Activated CD4-positive, alpha-beta T cell treated with anti-CD3 and anti-CD28 coated beads, Interleukin-2, amount 50 U/mL, for 1 hour (primary cell): Measurements from ENCODE around the gene GNAS-AS1.
"Not testable (repeated sequence)": the region's sequence is repeated elsewhere in the genome, so short reads cannot be mapped to it uniquely, and the experiment has no call there.

Experiments used
- DNase-seq: peaks from one replicate; pipeline ENCODE4 v3.0.0-alpha.2; 2020

The GNAS-AS1 gene

GRCh38 chr20:58833921-58834320 is 16.8 kb downstream of the GNAS-AS1 start:
- DNase-seq = no peak

GRCh38 chr20:58832457-58832856 is 18.2 kb downstream of the GNAS-AS1 start:
- DNase-seq = no peak

GRCh38 chr20:58829531-58829941 is 21.2 kb downstream of the GNAS-AS1 start:
- no peak for DNase-seq

GRCh38 chr20:58828804-58829203 is 21.9 kb downstream of the GNAS-AS1 start:
- not testable (repeated sequence) for DNase-seq

GRCh38 chr20:58828136-58828535 is 22.6 kb downstream of the GNAS-AS1 start:
- no peak for DNase-seq

- DNase-seq = no peak
These were observed 24.4 kb downstream of the GNAS-AS1 start for GRCh38 chr20:58826271-58826670.

GRCh38 chr20:58825450-58825849 is 25.3 kb downstream of the GNAS-AS1 start:
- DNase-seq = no peak

- no peak for DNase-seq
These were observed 25.9 kb downstream of the GNAS-AS1 start for GRCh38 chr20:58824843-58825242.

GRCh38 chr20:58822748-58823730 is 27.7 kb downstream of the GNAS-AS1 start:
- no peak for DNase-seq

- no peak for DNase-seq
These were observed 28.6 kb downstream of the GNAS-AS1 start for GRCh38 chr20:58822149-58822548.

- DNase-seq = not testable (repeated sequence)
These were observed 30.2 kb downstream of the GNAS-AS1 start for GRCh38 chr20:58820515-58820914.

GRCh38 chr20:58819921-58820320 is 30.8 kb downstream of the GNAS-AS1 start:
- no peak for DNase-seq

GRCh38 chr20:58818586-58819285 is 32.0 kb downstream of the GNAS-AS1 start:
- DNase-seq = no peak

GRCh38 chr20:58817748-58818147 is 33.0 kb downstream of the GNAS-AS1 start:
- no peak for DNase-seq

- DNase-seq = no peak
These were observed 33.6 kb downstream of the GNAS-AS1 start for GRCh38 chr20:58816957-58817651.

- no peak for DNase-seq
These were observed 34.7 kb downstream of the GNAS-AS1 start for GRCh38 chr20:58816051-58816450.

- DNase-seq = no peak
These were observed 35.3 kb downstream of the GNAS-AS1 start for GRCh38 chr20:58815448-58815847.

GRCh38 chr20:58813369-58813768 is 37.3 kb downstream of the GNAS-AS1 start:
- DNase-seq = no peak

GRCh38 chr20:58811334-58811733 is 39.4 kb downstream of the GNAS-AS1 start:
- DNase-seq = no peak

- DNase-seq = no peak
These were observed 39.8 kb downstream of the GNAS-AS1 start for GRCh38 chr20:58810879-58811250.

GRCh38 chr20:58810116-58810878 is 40.4 kb downstream of the GNAS-AS1 start:
- no peak for DNase-seq

- DNase-seq = no peak
These were observed 42.2 kb downstream of the GNAS-AS1 start for GRCh38 chr20:58808271-58809046.
